ENCODE measurements around the gene P2RX6.
"Not testable (repeated sequence)": the region's sequence is repeated elsewhere in the genome, so short reads cannot be mapped to it uniquely, and the experiment has no call there.

P2RX6 gene

GRCh38 chr22:21031545-21032036 is 16.6 kb downstream of the P2RX6 start:
- no peak for DNase-seq (ENCODE audit: low read depth, low spot score)

DNA sequence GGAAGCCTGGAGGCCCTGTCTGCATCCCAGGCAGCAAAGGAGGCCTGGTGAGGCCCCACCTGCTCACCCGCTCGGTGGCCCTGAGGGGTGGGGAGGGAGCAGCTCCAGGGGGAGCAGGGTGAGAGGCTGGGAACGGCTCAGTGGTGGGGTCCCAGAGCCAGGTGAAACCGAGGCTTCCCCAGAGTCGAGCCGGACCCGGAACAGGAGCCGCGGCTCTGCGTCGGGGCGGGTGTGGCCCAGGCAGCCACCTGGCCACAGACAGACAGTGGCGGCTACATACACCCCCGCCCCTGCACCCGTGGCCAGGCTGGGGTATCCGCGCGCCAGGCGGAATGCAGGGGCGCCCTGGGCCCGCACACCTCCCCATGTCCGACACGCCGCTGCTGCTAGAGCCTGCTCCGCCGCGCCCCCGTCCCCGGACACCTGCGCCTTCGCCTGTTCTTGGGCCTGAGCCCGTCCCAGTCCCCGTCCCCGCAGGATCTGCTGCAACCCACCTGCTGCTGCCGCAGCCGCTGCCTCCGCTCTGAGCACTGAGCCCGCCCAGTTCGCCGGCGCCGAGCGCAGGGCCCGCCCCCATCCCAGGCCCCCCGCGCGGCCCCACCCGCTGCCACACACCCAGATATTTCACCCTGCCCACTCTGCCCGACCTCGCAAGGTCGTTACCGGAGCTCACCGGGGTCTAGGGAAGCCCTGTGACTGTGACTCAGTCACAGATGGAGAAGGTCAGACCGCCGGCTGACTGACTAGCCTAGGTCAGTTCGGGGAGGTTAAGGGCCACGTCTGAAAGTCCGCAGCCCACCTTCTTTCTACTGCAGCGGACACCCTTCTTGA is 17.3 kb downstream of the P2RX6 start, which contains the start of gene SLC7A4:
Gene SLC7A4, minus strand, starts transcription at position 525 of the 831 bp plus-strand sequence. CDS start 749 bp downstream, outside the sequence.
- no peak for DNase-seq (ENCODE audit: low read depth, low spot score)

DNA sequence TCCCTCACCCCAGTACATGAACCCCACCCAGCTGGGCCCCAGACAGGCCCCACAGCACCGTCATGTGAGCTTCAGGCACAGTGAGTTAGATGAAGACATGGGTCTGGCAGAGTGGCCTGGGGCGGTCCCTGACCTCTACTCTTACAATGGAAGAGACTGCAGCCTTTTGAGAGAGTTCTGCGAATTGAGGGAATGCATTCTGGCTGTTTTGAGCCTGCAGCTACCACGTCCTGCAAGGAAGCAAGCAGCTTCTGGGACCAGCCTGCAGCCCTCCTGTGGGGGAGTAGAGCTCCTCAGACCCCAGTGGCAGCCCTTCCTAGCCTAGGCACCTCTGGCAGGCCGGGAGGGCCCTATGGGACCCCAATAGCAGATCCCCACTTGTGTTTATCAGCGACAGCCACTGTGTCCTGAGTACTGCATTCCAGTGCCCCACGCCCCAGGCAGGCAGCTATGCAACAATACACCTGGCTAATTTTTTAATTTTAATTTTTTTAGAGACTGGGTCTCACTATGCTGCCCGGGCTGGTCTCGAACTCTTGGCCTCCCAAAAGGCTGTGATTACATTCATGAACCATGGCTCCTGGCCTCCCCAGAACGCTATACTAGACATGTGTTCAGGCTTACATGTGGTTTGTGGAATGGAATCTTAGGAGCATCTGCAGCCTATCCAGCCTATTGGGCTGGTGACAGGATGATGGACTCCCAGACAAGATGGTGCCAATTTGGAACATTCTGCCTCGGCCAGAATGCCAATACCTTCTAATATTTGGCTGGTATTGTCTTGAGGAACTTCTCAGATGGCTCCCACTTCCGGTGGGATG is 18.1 kb downstream of the P2RX6 start:
- DNase-seq (ENCODE audit: low read depth, low spot score) = no peak

DNA sequence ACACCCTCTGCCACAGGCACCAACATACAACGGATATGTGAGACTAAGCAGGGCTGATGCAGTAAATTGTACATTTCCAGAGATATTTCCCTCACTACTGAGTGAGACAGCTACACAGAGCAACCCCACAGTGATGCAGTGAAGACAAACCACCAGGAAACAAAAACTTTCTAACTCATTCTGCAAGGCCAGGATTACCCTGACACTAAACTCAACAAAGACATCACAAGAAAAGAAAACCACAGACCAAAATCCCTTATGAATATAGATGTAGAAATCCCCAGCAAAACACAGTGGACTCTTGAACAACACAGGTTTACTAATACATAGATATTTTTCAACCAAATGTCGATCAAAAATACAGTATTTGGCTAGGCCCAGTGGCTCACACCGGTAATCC is 18.9 kb downstream of the P2RX6 start:
- no peak for DNase-seq (ENCODE audit: low read depth, low spot score)

- DNase-seq (ENCODE audit: low read depth, low spot score) = no peak
Observed at GRCh38 chr22:21034989-21035388, 20.0 kb downstream of the P2RX6 start.

DNA sequence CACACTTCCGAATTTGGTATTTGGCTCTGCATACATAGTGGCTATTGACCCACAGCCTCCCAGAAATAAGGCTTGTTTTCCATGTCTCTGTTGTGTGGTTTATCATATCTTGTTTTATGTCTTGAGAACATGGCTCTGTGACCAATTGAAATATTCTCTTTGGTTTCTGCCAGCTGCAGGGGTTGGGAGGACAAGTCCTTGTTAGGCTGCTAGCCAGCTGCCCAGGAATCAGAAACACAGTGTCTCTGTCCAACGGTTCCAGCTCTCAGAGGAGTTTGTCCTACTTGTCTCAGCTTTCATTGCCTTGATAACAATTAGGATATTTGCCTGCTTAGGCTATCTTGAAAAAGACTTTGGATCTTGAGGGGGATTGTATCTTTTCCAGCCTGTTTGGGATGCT is 23.4 kb downstream of the P2RX6 start:
- DNase-seq (ENCODE audit: low read depth, low spot score) = no peak

GRCh38 chr22:21039158-21039557 is 24.2 kb downstream of the P2RX6 start:
- not testable (repeated sequence) for DNase-seq (ENCODE audit: low read depth, low spot score)

DNA sequence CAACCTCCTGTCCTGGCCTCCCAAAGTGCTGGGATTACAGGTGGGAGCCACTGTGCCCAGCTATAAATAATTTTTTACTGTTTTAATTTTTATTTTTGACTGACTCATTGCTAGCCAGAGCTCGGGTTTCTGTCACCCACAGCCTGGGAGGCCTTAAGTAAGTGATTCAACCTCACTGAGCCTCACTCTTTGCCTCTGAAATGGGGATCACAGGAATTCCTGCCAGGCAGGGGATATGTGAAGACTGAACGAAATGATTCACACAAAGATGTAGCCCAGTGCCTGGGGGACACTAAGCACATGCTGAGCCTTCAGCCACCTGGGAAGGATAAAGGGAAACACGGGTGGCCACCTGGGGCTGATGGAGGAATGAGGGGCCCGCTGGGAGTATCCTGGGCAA is 27.0 kb downstream of the P2RX6 start:
- no peak for DNase-seq (ENCODE audit: low read depth, low spot score)

- DNase-seq (ENCODE audit: low read depth, low spot score) = no peak
Observed at GRCh38 chr22:21042978-21043859, 28.3 kb downstream of the P2RX6 start.

DNA sequence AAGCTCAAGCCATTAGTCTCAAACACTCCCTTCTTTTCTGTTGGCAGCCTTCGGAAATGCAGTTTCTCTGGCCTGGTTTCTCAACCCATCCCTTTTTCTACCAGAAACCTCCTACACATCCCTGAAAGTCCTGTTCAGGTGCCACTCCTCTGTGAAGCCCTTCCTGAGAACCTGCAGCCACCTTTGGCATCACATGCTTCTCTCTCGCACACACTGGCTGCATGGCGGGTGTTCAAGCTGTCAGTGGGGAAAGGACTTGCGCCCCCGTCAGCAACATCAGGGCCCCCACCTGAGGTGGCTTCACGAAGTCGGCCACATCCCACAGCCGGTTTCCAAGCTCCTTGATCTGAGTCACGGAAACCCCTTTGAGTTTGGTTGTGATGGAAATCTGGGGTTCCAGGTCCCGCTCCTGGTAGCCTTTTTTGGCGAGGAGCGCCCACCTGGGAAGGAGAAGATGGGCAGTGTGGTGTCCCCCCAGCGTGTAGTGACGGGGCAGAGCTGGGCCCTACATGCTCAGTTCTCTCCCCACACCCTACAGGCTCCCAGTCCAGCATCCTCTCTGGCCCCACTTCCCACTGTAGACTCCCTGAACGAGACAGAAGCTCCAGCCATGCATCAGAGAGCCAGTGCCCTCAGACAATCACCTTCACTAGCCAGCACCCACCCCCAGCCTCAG is 29.0 kb downstream of the P2RX6 start:
- no peak for DNase-seq (ENCODE audit: low read depth, low spot score)

- no peak for DNase-seq (ENCODE audit: low read depth, low spot score)
Observed at GRCh38 chr22:21044931-21045584, 30.1 kb downstream of the P2RX6 start.

DNA sequence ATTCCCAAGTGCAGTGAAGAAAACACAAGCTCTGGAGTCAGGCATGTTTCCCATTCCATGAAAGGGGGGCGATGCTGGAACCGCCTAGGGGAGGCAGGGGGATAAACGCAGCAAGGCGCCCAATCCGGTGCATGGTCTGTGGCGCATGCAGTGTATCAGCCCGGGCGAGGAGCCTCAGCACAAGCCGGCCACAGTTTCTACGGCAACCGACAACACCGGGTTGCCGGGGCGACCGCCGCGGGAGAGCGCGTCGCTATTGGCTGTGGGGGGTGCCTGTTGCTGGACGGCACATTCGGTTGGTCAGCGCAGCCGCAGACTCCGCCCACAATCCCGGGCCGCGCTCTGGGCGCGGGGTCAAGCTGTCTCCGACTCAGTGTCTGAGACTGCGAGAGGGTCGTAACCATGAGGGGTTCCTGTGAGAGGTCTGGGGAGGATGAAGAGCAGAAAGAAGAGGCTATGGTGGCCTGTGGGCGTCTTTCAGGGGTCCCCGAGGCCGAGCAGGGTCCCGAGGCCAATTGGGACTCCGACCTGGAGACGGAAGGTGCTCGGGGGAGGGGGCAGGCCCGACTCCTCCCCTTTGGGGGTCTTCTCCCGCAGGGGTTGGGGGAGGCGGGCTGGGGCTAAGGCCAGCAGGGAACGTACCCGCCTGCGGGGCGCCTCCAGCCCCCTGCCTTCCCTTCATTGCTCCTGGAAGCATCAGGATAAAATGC is 30.8 kb downstream of the P2RX6 start, which contains the start of gene LRRC74B:
Gene LRRC74B, plus strand, starts transcription at position 362 of the 710 bp plus-strand sequence. Its CDS starts 41 bp downstream, at position 403.
- DNase-seq (ENCODE audit: low read depth, low spot score) = peak; percentile 39

DNA sequence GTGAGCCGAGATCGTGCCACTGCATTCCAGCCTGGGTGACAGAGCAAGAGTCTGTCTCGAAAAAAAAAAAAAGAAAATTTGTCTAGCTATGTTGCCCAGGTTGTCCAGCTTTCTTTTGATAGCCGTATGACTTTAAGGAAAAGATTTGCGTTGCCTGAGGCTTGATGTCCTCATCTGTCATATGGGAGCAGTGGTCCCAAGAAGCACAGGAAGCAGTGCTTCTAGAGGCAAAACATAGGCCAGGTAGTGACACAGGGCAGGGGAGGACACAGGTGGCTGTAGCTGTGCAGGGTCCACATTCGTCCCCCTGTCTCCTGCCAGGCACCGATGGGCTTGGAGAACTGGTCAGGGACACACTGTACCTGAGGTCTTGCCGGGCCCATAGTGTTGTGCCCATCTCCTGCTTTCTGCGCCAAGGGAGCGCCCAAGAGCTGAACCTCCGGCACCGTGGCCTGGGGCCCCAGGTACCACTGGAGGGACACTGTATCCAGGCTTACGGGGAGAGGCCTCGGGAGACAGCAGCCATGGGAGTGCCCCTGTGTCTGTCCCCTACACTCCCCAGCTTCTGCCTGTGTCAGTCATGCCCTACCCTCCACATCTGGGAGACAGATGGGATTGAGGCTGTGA is 32.2 kb downstream of the P2RX6 start:
- no peak for DNase-seq (ENCODE audit: low read depth, low spot score)

DNA sequence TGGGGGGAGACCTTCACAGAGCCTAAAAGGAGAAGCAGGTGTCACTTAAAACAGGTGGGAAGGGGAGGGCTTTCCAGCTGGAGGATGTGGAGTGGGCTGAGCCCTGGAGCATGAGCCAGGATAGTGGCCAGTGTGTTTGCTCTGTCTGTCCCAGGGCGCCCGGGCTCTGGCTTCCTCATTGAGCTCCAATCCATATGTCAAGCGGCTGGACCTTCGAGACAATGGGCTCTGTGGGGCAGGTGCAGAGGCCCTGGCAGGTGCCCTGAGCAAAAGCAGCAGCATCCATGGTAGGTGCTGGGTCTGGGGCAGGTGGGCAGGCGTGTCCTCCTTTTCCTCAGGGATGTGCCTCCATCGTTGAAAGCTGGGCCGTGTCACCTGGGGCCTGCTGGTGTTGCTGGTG is 32.8 kb downstream of the P2RX6 start:
- DNase-seq (ENCODE audit: low read depth, low spot score) = no peak

- DNase-seq (ENCODE audit: low read depth, low spot score) = not testable (repeated sequence)
Observed at GRCh38 chr22:21048448-21048847, 33.5 kb downstream of the P2RX6 start.

GRCh38 chr22:21048965-21049364 is 34.0 kb downstream of the P2RX6 start:
- DNase-seq (ENCODE audit: low read depth, low spot score) = not testable (repeated sequence)

GRCh38 chr22:21051145-21051830 is 36.3 kb downstream of the P2RX6 start:
- DNase-seq (ENCODE audit: low read depth, low spot score) = no peak

DNA sequence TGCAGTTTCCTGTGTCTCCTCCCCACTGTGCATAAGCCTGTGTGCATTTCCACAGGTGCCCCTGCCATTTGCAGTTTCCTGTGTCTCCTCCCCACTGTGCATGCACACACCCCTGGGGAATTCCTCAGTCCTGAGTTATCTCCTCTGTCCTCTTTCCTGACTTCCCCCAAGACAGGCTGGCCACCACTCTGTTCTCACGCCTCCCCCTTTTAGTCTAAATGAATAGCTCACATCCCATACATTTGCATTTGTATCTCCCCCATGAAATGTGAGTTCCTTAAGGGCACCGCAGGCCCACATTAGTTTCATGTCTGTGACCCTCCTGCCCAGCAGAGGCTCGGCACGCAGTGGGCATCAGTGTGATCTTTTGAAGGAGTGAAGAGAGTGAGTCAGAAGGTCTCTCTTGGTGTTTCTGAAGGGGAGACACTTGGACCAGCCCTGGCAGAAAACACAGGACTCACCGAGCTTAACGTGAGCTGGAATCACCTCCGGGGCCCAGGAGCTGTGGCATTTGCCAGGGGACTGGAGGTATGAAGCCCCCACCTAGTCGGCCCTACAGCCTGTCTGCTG is 37.0 kb downstream of the P2RX6 start:
- DNase-seq (ENCODE audit: low read depth, low spot score) = no peak

Measured in activated naive CD8-positive, alpha-beta T cell treated with anti-CD3 and anti-CD28 coated beads, Interleukin-2, amount 50 U/mL, for 16 hours (primary cell).